ENCODE results near the gene GYS2. TPM values are rescaled to one million over a fixed set of nuclear protein-coding genes. Genes with fewer than 3 reads are reported as not detected.
"Not testable (repeated sequence)": the region's sequence is repeated elsewhere in the genome, so short reads cannot be mapped to it uniquely, and the experiment has no call there.

Gene GYS2
- total RNA-seq, 2 experiments from 2014 or later = not detected

GRCh38 chr12:21599143-21599999 is 5.3 kb downstream of the GYS2 start:
- intact Hi-C loops (cut with micrococcal nuclease) = no loop called here
- Mint-ChIP-seq H3K4me1 (ENCODE audit: low read depth) (no peaks in the 10 kb centered on the region), H3K9me3 (no peaks in the 10 kb centered on the region), H3K4me3 (no peak overlapping the region), H3K27ac (no peak overlapping the region), H3K36me3 (ENCODE audit: low read depth) (no peaks in the 10 kb centered on the region), H3K27me3 (ENCODE audit: low read depth) (no peaks in the 10 kb centered on the region)
- CTCF ChIA-PET = no interaction called here
- no peak for DNase-seq

GRCh38 chr12:21598651-21599050 is 6.0 kb downstream of the GYS2 start:
- Mint-ChIP-seq H3K27me3 (ENCODE audit: low read depth) (no peaks in the 10 kb centered on the region), H3K4me3 (no peak overlapping the region), H3K36me3 (ENCODE audit: low read depth) (no peaks in the 10 kb centered on the region), H3K9me3 (peaks cover 3% of the 10 kb centered on the region), H3K4me1 (ENCODE audit: low read depth) (no peaks in the 10 kb centered on the region), H3K27ac (no peak overlapping the region)
- CTCF ChIA-PET = no interaction called here
- intact Hi-C loops (cut with micrococcal nuclease) = no loop called here
- no peak for DNase-seq

- intact Hi-C loops (cut with micrococcal nuclease); H3K4me3 Mint-ChIP-seq; DNase-seq; H3K27ac Mint-ChIP-seq; CTCF ChIA-PET; H3K4me1 Mint-ChIP-seq (ENCODE audit: low read depth); H3K27me3 Mint-ChIP-seq (ENCODE audit: low read depth): not testable (repeated sequence)
- peaks cover 14% of the 10 kb centered on the region for H3K36me3 Mint-ChIP-seq (ENCODE audit: low read depth)
- H3K9me3 Mint-ChIP-seq = peaks cover 21% of the 10 kb centered on the region
Measured at GRCh38 chr12:21595356-21595755, 9.3 kb downstream of the GYS2 start.

GRCh38 chr12:21585485-21585884 is 19.2 kb downstream of the GYS2 start:
- H3K27me3 Mint-ChIP-seq (ENCODE audit: low read depth) = no peaks in the 10 kb centered on the region
- H3K4me1 Mint-ChIP-seq (ENCODE audit: low read depth) = no peaks in the 10 kb centered on the region
- H3K9me3 Mint-ChIP-seq = peaks cover 2% of the 10 kb centered on the region
- peaks cover 3% of the 10 kb centered on the region for H3K36me3 Mint-ChIP-seq (ENCODE audit: low read depth)
- intact Hi-C loops (cut with micrococcal nuclease) = no loop called here
- CTCF ChIA-PET = no interaction called here
- H3K27ac Mint-ChIP-seq = no peak overlapping the region
- H3K4me3 Mint-ChIP-seq = no peak overlapping the region
- no peak for DNase-seq

GRCh38 chr12:21584403-21585182 is 20.1 kb downstream of the GYS2 start:
- DNase-seq; H3K4me3 Mint-ChIP-seq; H3K4me1 Mint-ChIP-seq (ENCODE audit: low read depth); H3K9me3 Mint-ChIP-seq; CTCF ChIA-PET; H3K27me3 Mint-ChIP-seq (ENCODE audit: low read depth); H3K36me3 Mint-ChIP-seq (ENCODE audit: low read depth); H3K27ac Mint-ChIP-seq; intact Hi-C loops (cut with micrococcal nuclease): not testable (repeated sequence)

GRCh38 chr12:21583587-21583986 is 21.1 kb downstream of the GYS2 start:
- H3K36me3 Mint-ChIP-seq (ENCODE audit: low read depth) = peaks cover 4% of the 10 kb centered on the region
- peaks cover 2% of the 10 kb centered on the region for H3K9me3 Mint-ChIP-seq
- H3K4me1 Mint-ChIP-seq (ENCODE audit: low read depth) = no peaks in the 10 kb centered on the region
- H3K27me3 Mint-ChIP-seq (ENCODE audit: low read depth) = no peaks in the 10 kb centered on the region
- H3K4me3 Mint-ChIP-seq = no peak overlapping the region
- no peak for DNase-seq
- H3K27ac Mint-ChIP-seq = no peak overlapping the region
- CTCF ChIA-PET = no interaction called here
- intact Hi-C loops (cut with micrococcal nuclease) = no loop called here

- intact Hi-C loops (cut with micrococcal nuclease) = no loop called here
- Mint-ChIP-seq H3K27me3 (ENCODE audit: low read depth) (no peaks in the 10 kb centered on the region), H3K9me3 (no peaks in the 10 kb centered on the region), H3K27ac (no peak overlapping the region), H3K4me1 (ENCODE audit: low read depth) (no peaks in the 10 kb centered on the region), H3K36me3 (ENCODE audit: low read depth) (peaks cover 2% of the 10 kb centered on the region), H3K4me3 (no peak overlapping the region)
- DNase-seq = no peak
- CTCF ChIA-PET = no interaction called here
Measured at GRCh38 chr12:21580748-21581516, 23.7 kb downstream of the GYS2 start.

- CTCF ChIA-PET = no interaction called here
- Mint-ChIP-seq H3K9me3 (no peaks in the 10 kb centered on the region), H3K36me3 (ENCODE audit: low read depth) (peaks cover 2% of the 10 kb centered on the region), H3K4me3 (no peak overlapping the region), H3K27me3 (ENCODE audit: low read depth) (no peaks in the 10 kb centered on the region), H3K27ac (no peak overlapping the region), H3K4me1 (ENCODE audit: low read depth) (no peaks in the 10 kb centered on the region)
- intact Hi-C loops (cut with micrococcal nuclease) = no loop called here
- no peak for DNase-seq
Measured at GRCh38 chr12:21577516-21577915, 27.1 kb downstream of the GYS2 start.

- Mint-ChIP-seq H3K36me3 (ENCODE audit: low read depth) (peaks cover 2% of the 10 kb centered on the region), H3K27ac (no peak overlapping the region), H3K27me3 (ENCODE audit: low read depth) (no peaks in the 10 kb centered on the region), H3K4me3 (no peak overlapping the region), H3K9me3 (no peaks in the 10 kb centered on the region), H3K4me1 (ENCODE audit: low read depth) (no peaks in the 10 kb centered on the region)
- DNase-seq = no peak
- CTCF ChIA-PET = no interaction called here
- intact Hi-C loops (cut with micrococcal nuclease) = no loop called here
Measured at GRCh38 chr12:21576431-21576830, 28.2 kb downstream of the GYS2 start.

- intact Hi-C loops (cut with micrococcal nuclease) = no loop called here
- H3K36me3 Mint-ChIP-seq (ENCODE audit: low read depth) = no peaks in the 10 kb centered on the region
- CTCF ChIA-PET = interaction anchor here (0.6 kb wide), 2 partner anchors 19 to 54 kb away, joined by 3 to 6 read pairs; no protein-coding TSS in a partner anchor
- no peak overlapping the region for H3K4me3 Mint-ChIP-seq
- no peaks in the 10 kb centered on the region for H3K27me3 Mint-ChIP-seq (ENCODE audit: low read depth)
- H3K9me3 Mint-ChIP-seq = no peaks in the 10 kb centered on the region
- DNase-seq = no peak
- no peak overlapping the region for H3K27ac Mint-ChIP-seq
- H3K4me1 Mint-ChIP-seq (ENCODE audit: low read depth) = no peaks in the 10 kb centered on the region
Measured at GRCh38 chr12:21573733-21574358, 30.8 kb downstream of the GYS2 start.

- no peak overlapping the region for H3K27ac Mint-ChIP-seq
- H3K36me3 Mint-ChIP-seq (ENCODE audit: low read depth) = no peaks in the 10 kb centered on the region
- intact Hi-C loops (cut with micrococcal nuclease) = no loop called here
- DNase-seq = no peak
- no peaks in the 10 kb centered on the region for H3K27me3 Mint-ChIP-seq (ENCODE audit: low read depth)
- H3K4me1 Mint-ChIP-seq (ENCODE audit: low read depth) = no peaks in the 10 kb centered on the region
- no peak overlapping the region for H3K4me3 Mint-ChIP-seq
- CTCF ChIA-PET = no interaction called here
- H3K9me3 Mint-ChIP-seq = no peaks in the 10 kb centered on the region
Measured at GRCh38 chr12:21571046-21571445, 33.6 kb downstream of the GYS2 start.

GRCh38 chr12:21568115-21568514 is 36.5 kb downstream of the GYS2 start:
- intact Hi-C loops (cut with micrococcal nuclease) = no loop called here
- no peaks in the 10 kb centered on the region for H3K4me1 Mint-ChIP-seq (ENCODE audit: low read depth)
- no peaks in the 10 kb centered on the region for H3K27me3 Mint-ChIP-seq (ENCODE audit: low read depth)
- no peak for DNase-seq
- H3K36me3 Mint-ChIP-seq (ENCODE audit: low read depth) = no peaks in the 10 kb centered on the region
- H3K9me3 Mint-ChIP-seq = no peaks in the 10 kb centered on the region
- CTCF ChIA-PET = interaction anchor here (0.8 to 2.2 kb wide), 2 partner anchors 10 to 20 kb away, joined by 3 to 5 read pairs; no protein-coding TSS in a partner anchor
- H3K4me3 Mint-ChIP-seq = no peak overlapping the region
- no peak overlapping the region for H3K27ac Mint-ChIP-seq
